IPS DF 4.7 (cell line): Measurements from ENCODE around the gene PREP.
"Not testable (repeated sequence)": the region's sequence is repeated elsewhere in the genome, so short reads cannot be mapped to it uniquely, and the experiment has no call there.

Experiments used
- DNase-seq: peaks from one replicate; pipeline ENCODE4 v3.0.0-alpha.2; 2013; ENCODE audit warnings: low spot score; ENCODE audit errors: extremely low read depth

Gene PREP

GRCh38 chr6:105402939-105403935 lies at the start of gene PREP:
TSS of gene PREP (minus strand) at chr6:105403082. CDS start at chr6:105402891, 191 bp downstream.
- no peak for DNase-seq

- DNase-seq: no peak
Measured at GRCh38 chr6:105452376-105452775, 49.5 kb upstream of the PREP start.

GRCh38 chr6:105449756-105450390 lies 47.0 kb upstream of the PREP start:
- no peak for DNase-seq

GRCh38 chr6:105445481-105445880 lies 42.6 kb upstream of the PREP start:
- DNase-seq: no peak

- no peak for DNase-seq
Measured at GRCh38 chr6:105443941-105444340, 41.1 kb upstream of the PREP start.

- no peak for DNase-seq
Measured at GRCh38 chr6:105442369-105442768, 39.5 kb upstream of the PREP start.

- DNase-seq: no peak
Measured at GRCh38 chr6:105437236-105437635, 34.4 kb upstream of the PREP start.

- no peak for DNase-seq
Measured at GRCh38 chr6:105433723-105434122, 30.8 kb upstream of the PREP start.

GRCh38 chr6:105432797-105433196 lies 29.9 kb upstream of the PREP start:
- no peak for DNase-seq

GRCh38 chr6:105431226-105431625 lies 28.3 kb upstream of the PREP start:
- DNase-seq: no peak

GRCh38 chr6:105430685-105431084 lies 27.8 kb upstream of the PREP start:
- no peak for DNase-seq

- no peak for DNase-seq
Measured at GRCh38 chr6:105429676-105430075, 26.8 kb upstream of the PREP start.

GRCh38 chr6:105428342-105428957 lies 25.6 kb upstream of the PREP start:
- no peak for DNase-seq

GRCh38 chr6:105424175-105424783 lies 21.4 kb upstream of the PREP start:
- DNase-seq: no peak

- DNase-seq: not testable (repeated sequence)
Measured at GRCh38 chr6:105416971-105417370, 14.1 kb upstream of the PREP start.

GRCh38 chr6:105409734-105410133 lies 6.9 kb upstream of the PREP start:
- no peak for DNase-seq

- DNase-seq: no peak
Measured at GRCh38 chr6:105402090-105402938, 568 bp downstream of the PREP start.

- DNase-seq: no peak
Measured at GRCh38 chr6:105401247-105402089, 1.4 kb downstream of the PREP start.

GRCh38 chr6:105400501-105400900 lies 2.4 kb downstream of the PREP start:
- DNase-seq: no peak

GRCh38 chr6:105398859-105399258 lies 4.0 kb downstream of the PREP start:
- no peak for DNase-seq
